HG02885 (cell line): ENCODE results near the gene PRDM16.

Experiments
- ATAC-seq: cut with Tn5 transposase; IDR thresholded peaks from one replicate; pipeline ENCODE4 v1.9.1; 2021; ENCODE audit warnings: mild to moderate bottlenecking; ENCODE audit not compliant: unreplicated experiment, poor library complexity

Gene PRDM16

GRCh38 chr1:3466366-3467075 lies 397.5 kb downstream of the PRDM16 start:
- no peak for ATAC-seq

- ATAC-seq, result no peak
These were observed 398.4 kb downstream of the PRDM16 start for GRCh38 chr1:3467096-3468036.

- ATAC-seq, result no peak
These were observed 399.5 kb downstream of the PRDM16 start for GRCh38 chr1:3468236-3469103.

GRCh38 chr1:3469104-3469848 lies 400.3 kb downstream of the PRDM16 start:
- ATAC-seq, result no peak

GRCh38 chr1:3469849-3470649 lies 401.0 kb downstream of the PRDM16 start:
- ATAC-seq, result no peak

GRCh38 chr1:3470650-3471355 lies 401.8 kb downstream of the PRDM16 start:
- no peak for ATAC-seq

GRCh38 chr1:3471356-3472087 lies 402.5 kb downstream of the PRDM16 start:
- no peak for ATAC-seq

GRCh38 chr1:3472088-3472850 lies 403.3 kb downstream of the PRDM16 start:
- no peak for ATAC-seq

- ATAC-seq, result no peak
These were observed 403.9 kb downstream of the PRDM16 start for GRCh38 chr1:3472906-3473305.

- ATAC-seq, result no peak
These were observed 404.4 kb downstream of the PRDM16 start for GRCh38 chr1:3473381-3473844.

GRCh38 chr1:3474016-3474415 lies 405.0 kb downstream of the PRDM16 start:
- no peak for ATAC-seq

GRCh38 chr1:3474421-3474820 lies 405.4 kb downstream of the PRDM16 start:
- ATAC-seq, result no peak

GRCh38 chr1:3475839-3476573 lies 407.0 kb downstream of the PRDM16 start:
- no peak for ATAC-seq

- ATAC-seq, result no peak
These were observed 407.7 kb downstream of the PRDM16 start for GRCh38 chr1:3476666-3477065.

- no peak for ATAC-seq
These were observed 408.4 kb downstream of the PRDM16 start for GRCh38 chr1:3477241-3477995.

- no peak for ATAC-seq
These were observed 409.2 kb downstream of the PRDM16 start for GRCh38 chr1:3478187-3478586.
